B cell (primary cell): ENCODE measurements around the gene BTAF1.

ENCODE experiments used
- CTCF ChIP-seq: fragments of 200-600 bp; IDR thresholded peaks from one replicate; pipeline ENCODE4 v1.8.0; 2022; ENCODE audit warnings: antibody characterized with exemption, mild to moderate bottlenecking
- EZH2 ChIP-seq: IDR thresholded peaks from 2 replicates; pipeline ENCODE4 v1.6.1; 2012; ENCODE audit warnings: borderline replicate concordance, low read depth, mild to moderate bottlenecking, moderate library complexity, low read length; ENCODE audit not compliant: insufficient read depth, poor library complexity, severe bottlenecking

GRCh38 chr10:91955114-91955513 is 31.5 kb downstream of the BTAF1 start:
- no peak for TF ChIP-seq CTCF
- TF ChIP-seq EZH2 = no peak
